ENCODE data around the gene RBFOX1. TPM values are rescaled to one million over a fixed set of nuclear protein-coding genes. Genes with fewer than 3 reads are reported as not detected.

RBFOX1 gene
- total RNA-seq, 2 donors from 2014 or later, result not detected

- Mint-ChIP-seq H3K36me3 (no peaks in the 10 kb centered on the region), H3K27me3 (no peaks in the 10 kb centered on the region), H3K27ac (no peak overlapping the region), H3K4me1 (ENCODE audit: low read depth in 2 of 2) (no peaks in the 10 kb centered on the region), H3K4me3 (no peak overlapping the region), H3K9me3 (no peaks in the 10 kb centered on the region)
- DNase-seq (ENCODE audit: low spot score), result no peak
- no peak for ATAC-seq
These were observed 8.3 kb downstream of the RBFOX1 start for GRCh38 chr16:7340938-7341337.

- H3K4me3 Mint-ChIP-seq, result no peak overlapping the region
- no peaks in the 10 kb centered on the region for H3K4me1 Mint-ChIP-seq (ENCODE audit: low read depth in 2 of 2)
- no peak overlapping the region for H3K27ac Mint-ChIP-seq
- DNase-seq (ENCODE audit: low spot score), result no peak
- H3K36me3 Mint-ChIP-seq, result no peaks in the 10 kb centered on the region
- peaks cover 6% of the 10 kb centered on the region for H3K9me3 Mint-ChIP-seq
- no peaks in the 10 kb centered on the region for H3K27me3 Mint-ChIP-seq
- ATAC-seq, result no peak
These were observed 10.0 kb downstream of the RBFOX1 start for GRCh38 chr16:7342598-7342997.

- no peaks in the 10 kb centered on the region for H3K27me3 Mint-ChIP-seq
- H3K4me3 Mint-ChIP-seq, result no peak overlapping the region
- no peak for DNase-seq (ENCODE audit: low spot score)
- H3K4me1 Mint-ChIP-seq (ENCODE audit: low read depth in 2 of 2), result no peaks in the 10 kb centered on the region
- H3K36me3 Mint-ChIP-seq, result no peaks in the 10 kb centered on the region
- no peak for ATAC-seq
- H3K27ac Mint-ChIP-seq, result no peak overlapping the region
- peaks cover 6% of the 10 kb centered on the region for H3K9me3 Mint-ChIP-seq
These were observed 10.6 kb downstream of the RBFOX1 start for GRCh38 chr16:7343243-7343642.

GRCh38 chr16:7344830-7345780 lies 12.5 kb downstream of the RBFOX1 start:
- H3K27ac Mint-ChIP-seq, result no peak overlapping the region

GRCh38 chr16:7350806-7351205 lies 18.2 kb downstream of the RBFOX1 start:
- no peak for ATAC-seq
- DNase-seq (ENCODE audit: low spot score), result no peak
- no peak overlapping the region for H3K27ac Mint-ChIP-seq
- no peaks in the 10 kb centered on the region for H3K27me3 Mint-ChIP-seq
- H3K36me3 Mint-ChIP-seq, result no peaks in the 10 kb centered on the region
- no peaks in the 10 kb centered on the region for H3K4me1 Mint-ChIP-seq (ENCODE audit: low read depth in 2 of 2)
- H3K4me3 Mint-ChIP-seq, result no peak overlapping the region
- H3K9me3 Mint-ChIP-seq, result peaks cover 12% of the 10 kb centered on the region

More at GRCh38 chr16:7344830-7345780, 12.5 kb downstream of the RBFOX1 start:
- Mint-ChIP-seq H3K4me1 (ENCODE audit: low read depth in 2 of 2) (no peaks in the 10 kb centered on the region), H3K9me3 (peaks cover 8% of the 10 kb centered on the region), H3K36me3 (no peaks in the 10 kb centered on the region), H3K4me3 (no peak overlapping the region), H3K27me3 (no peaks in the 10 kb centered on the region)
- no peak for ATAC-seq
- DNase-seq (ENCODE audit: low spot score), result no peak

- Mint-ChIP-seq H3K4me1 (ENCODE audit: low read depth in 2 of 2) (no peaks in the 10 kb centered on the region), H3K9me3 (peaks cover 13% of the 10 kb centered on the region), H3K4me3 (no peak overlapping the region), H3K36me3 (no peaks in the 10 kb centered on the region), H3K27ac (no peak overlapping the region), H3K27me3 (no peaks in the 10 kb centered on the region)
- DNase-seq (ENCODE audit: low spot score), result no peak
- ATAC-seq, result no peak
These were observed 19.2 kb downstream of the RBFOX1 start for GRCh38 chr16:7351610-7352510.

GRCh38 chr16:7355758-7356157 lies 23.1 kb downstream of the RBFOX1 start:
- H3K27ac Mint-ChIP-seq, result no peak overlapping the region
- no peak overlapping the region for H3K4me3 Mint-ChIP-seq
- H3K9me3 Mint-ChIP-seq, result peaks cover 6% of the 10 kb centered on the region
- no peaks in the 10 kb centered on the region for H3K4me1 Mint-ChIP-seq (ENCODE audit: low read depth in 2 of 2)
- DNase-seq (ENCODE audit: low spot score), result no peak
- H3K27me3 Mint-ChIP-seq, result no peaks in the 10 kb centered on the region
- H3K36me3 Mint-ChIP-seq, result no peaks in the 10 kb centered on the region
- no peak for ATAC-seq

GRCh38 chr16:7361416-7362129 lies 28.9 kb downstream of the RBFOX1 start:
- Mint-ChIP-seq H3K27me3 (no peaks in the 10 kb centered on the region), H3K36me3 (no peaks in the 10 kb centered on the region), H3K4me3 (no peak overlapping the region), H3K4me1 (ENCODE audit: low read depth in 2 of 2) (no peaks in the 10 kb centered on the region), H3K27ac (no peak overlapping the region), H3K9me3 (no peaks in the 10 kb centered on the region)
- no peak for DNase-seq (ENCODE audit: low spot score)
- no peak for ATAC-seq

GRCh38 chr16:7362231-7362630 lies 29.6 kb downstream of the RBFOX1 start:
- Mint-ChIP-seq H3K4me3 (no peak overlapping the region), H3K9me3 (peaks cover under 1% of the 10 kb centered on the region), H3K27me3 (no peaks in the 10 kb centered on the region), H3K4me1 (ENCODE audit: low read depth in 2 of 2) (no peaks in the 10 kb centered on the region), H3K27ac (no peak overlapping the region), H3K36me3 (no peaks in the 10 kb centered on the region)
- no peak for DNase-seq (ENCODE audit: low spot score)
- no peak for ATAC-seq

GRCh38 chr16:7363422-7364417 lies 31.1 kb downstream of the RBFOX1 start:
- Mint-ChIP-seq H3K9me3 (peaks cover 3% of the 10 kb centered on the region), H3K27ac (no peak overlapping the region), H3K4me1 (ENCODE audit: low read depth in 2 of 2) (no peaks in the 10 kb centered on the region), H3K36me3 (no peaks in the 10 kb centered on the region), H3K4me3 (no peak overlapping the region), H3K27me3 (no peaks in the 10 kb centered on the region)
- DNase-seq (ENCODE audit: low spot score) (no peak), ATAC-seq (no peak)

GRCh38 chr16:7366041-7366440 lies 33.4 kb downstream of the RBFOX1 start:
- Mint-ChIP-seq H3K36me3 (no peaks in the 10 kb centered on the region), H3K27me3 (no peaks in the 10 kb centered on the region), H3K4me1 (ENCODE audit: low read depth in 2 of 2) (no peaks in the 10 kb centered on the region), H3K27ac (no peak overlapping the region), H3K4me3 (no peak overlapping the region), H3K9me3 (peaks cover 6% of the 10 kb centered on the region)
- ATAC-seq, result no peak
- no peak for DNase-seq (ENCODE audit: low spot score)

GRCh38 chr16:7366993-7367880 lies 34.6 kb downstream of the RBFOX1 start:
- H3K9me3 Mint-ChIP-seq, result peaks cover 6% of the 10 kb centered on the region
- H3K4me1 Mint-ChIP-seq (ENCODE audit: low read depth in 2 of 2), result no peaks in the 10 kb centered on the region
- no peaks in the 10 kb centered on the region for H3K36me3 Mint-ChIP-seq
- H3K4me3 Mint-ChIP-seq, result no peak overlapping the region
- ATAC-seq, result no peak
- no peaks in the 10 kb centered on the region for H3K27me3 Mint-ChIP-seq
- no peak overlapping the region for H3K27ac Mint-ChIP-seq
- no peak for DNase-seq (ENCODE audit: low spot score)
